Right cardiac atrium (tissue), 5 donors: ENCODE data around the gene TFCP2. TPM values are rescaled to one million over a fixed set of nuclear protein-coding genes. Genes with fewer than 3 reads are reported as not detected.

Experiments used
- ATAC-seq, 2 donors: fragments of 200-7000 bp; cut with Tn5 transposase; one replicate each; pipeline versions ENCODE4 v1.8.0 to v1.9.1; 2020; ENCODE audit warnings: moderate library complexity in 2 of 2, mild to moderate bottlenecking in 1 of 2
- DNase-seq, 3 donors: peaks; one replicate each; pipeline ENCODE4 v3.0.0-alpha.2; 2020
- H3K27ac ChIP-seq: one replicate; pipeline ENCODE4 v1.5.1; 2013; ENCODE audit warnings: mild to moderate bottlenecking, low read length, control low read depth, moderate library complexity
- H3K27me3 ChIP-seq: one replicate; pipeline ENCODE4 v1.6.1; 2013; ENCODE audit not compliant: control insufficient read depth, insufficient read depth
- H3K4me1 ChIP-seq: one replicate; pipeline ENCODE4 v1.6.1; 2013; ENCODE audit warnings: low read length; ENCODE audit not compliant: control insufficient read depth, insufficient read depth
- H3K4me3 ChIP-seq: one replicate; pipeline ENCODE4 v1.5.1; 2013; ENCODE audit warnings: low read length, control low read depth
- H3K9me3 ChIP-seq: one replicate; pipeline ENCODE4 v1.6.1; 2013; ENCODE audit warnings: low read length; ENCODE audit not compliant: control insufficient read depth
- WGBS: extraction: QIAGEN DNeasy Blood & Tissue Kit; methylation state at CpG from one replicate; pipeline ENCODE4 v1.1.7; 2013; 5-methylcytosine and 5-hydroxymethylcytosine counted together
- intact Hi-C, 4 donors: fragments of 100-400 bp; cut with DNase I; formaldehyde crosslinking; loops; one replicate each; pipeline versions ENCODE4 v1.11.0 to v1.14.0; 2022 to 2023
- polyA plus RNA-seq: library from polyadenylated mRNA; stranded (reverse); fragments of 200-250 nt; gene quantifications from one replicate; pipeline ENCODE4 v1.2.3, GENCODE V29; 2013
- total RNA-seq, 4 donors: library from RNA; stranded (reverse); fragmentation: NEBNext Ultra II Directional; extraction: Animal tissue kit (Norgen Biotek cat#: 25700); gene quantifications; one replicate each; pipeline ENCODE4 v1.2.1, GENCODE V29; 2021
- donor health status: healthy with polysubstance abuse.
- donor health status: DM: no; HTN: yes; CAD: no.
- donor health status: DM: no; HTN: no; CAD: no.
- donor health status: DM: no; HTN: yes; CAD: no; lungs with severe emphysema.
- donor health status: DM: yes; HTN: yes; CAD: no.

The TFCP2 gene
- total and polyA plus RNA-seq, 5 donors = 11.8 to 25.1 (median 18.0) TPM

- Histone ChIP-seq H3K9me3 (no peaks in the 10 kb centered on the region), H3K4me3 (no peak overlapping the region), H3K27ac (no peak overlapping the region), H3K27me3 (no peaks in the 10 kb centered on the region), H3K4me1 (no peaks in the 10 kb centered on the region)
- no peak for DNase-seq
- no peak for ATAC-seq
- intact Hi-C loops = no loop called here
These were observed 57.4 kb downstream of the TFCP2 start for GRCh38 chr12:51115533-51115932.

GRCh38 chr12:51108136-51108535, 64.8 kb downstream of the TFCP2 start:
- intact Hi-C loops = no loop called here
- 80% methylated on average over 4 of the region's 4 CpGs for WGBS
- no peaks in the 10 kb centered on the region for H3K4me1 ChIP-seq
- no peak for ATAC-seq
- no peaks in the 10 kb centered on the region for H3K27me3 ChIP-seq
- DNase-seq = no peak
- H3K9me3 ChIP-seq = no peaks in the 10 kb centered on the region
- H3K4me3 ChIP-seq = no peak overlapping the region
- H3K27ac ChIP-seq = no peak overlapping the region

GRCh38 chr12:51103977-51104376, 69.0 kb downstream of the TFCP2 start:
- ATAC-seq = no peak
- H3K4me3 ChIP-seq = no peak overlapping the region
- DNase-seq = no peak
- H3K4me1 ChIP-seq = no peaks in the 10 kb centered on the region
- H3K9me3 ChIP-seq = no peaks in the 10 kb centered on the region
- no peak overlapping the region for H3K27ac ChIP-seq
- no peaks in the 10 kb centered on the region for H3K27me3 ChIP-seq
- intact Hi-C loops = no loop called here

- whole genome bisulfite sequencing = 98% methylated on average over 1 of the region's 1 CpG
- H3K27ac ChIP-seq = no peak overlapping the region
- intact Hi-C loops = no loop called here
- no peaks in the 10 kb centered on the region for H3K27me3 ChIP-seq
- no peaks in the 10 kb centered on the region for H3K9me3 ChIP-seq
- DNase-seq (no peak), ATAC-seq (no peak)
- no peaks in the 10 kb centered on the region for H3K4me1 ChIP-seq
- H3K4me3 ChIP-seq = no peak overlapping the region
These were observed 74.3 kb downstream of the TFCP2 start for GRCh38 chr12:51098611-51099010.

GRCh38 chr12:51090705-51091229, 82.2 kb downstream of the TFCP2 start:
- H3K27ac ChIP-seq = no peak overlapping the region
- no peak overlapping the region for H3K4me3 ChIP-seq
- DNase-seq (no peak), ATAC-seq (no peak)
- H3K4me1 ChIP-seq = no peaks in the 10 kb centered on the region
- H3K27me3 ChIP-seq = no peaks in the 10 kb centered on the region
- no peaks in the 10 kb centered on the region for H3K9me3 ChIP-seq
- intact Hi-C loops = no loop called here
- 96% methylated on average over 10 of the region's 10 CpGs for WGBS

GRCh38 chr12:51087818-51088217, 85.1 kb downstream of the TFCP2 start:
- WGBS = 96% methylated on average over 3 of the region's 3 CpGs
- ATAC-seq = no peak
- Histone ChIP-seq H3K27ac (no peak overlapping the region), H3K27me3 (no peaks in the 10 kb centered on the region), H3K4me1 (no peaks in the 10 kb centered on the region), H3K9me3 (no peaks in the 10 kb centered on the region), H3K4me3 (no peak overlapping the region)
- DNase-seq = no peak
- intact Hi-C loops = no loop called here

- Histone ChIP-seq H3K4me3 (no peak overlapping the region), H3K9me3 (no peaks in the 10 kb centered on the region), H3K27me3 (no peaks in the 10 kb centered on the region), H3K27ac (no peak overlapping the region), H3K4me1 (peaks cover 2% of the 10 kb centered on the region)
- DNase-seq = no peak
- 88% methylated on average over 10 of the region's 10 CpGs for whole genome bisulfite sequencing
- no peak for ATAC-seq
- intact Hi-C loops = no loop called here
These were observed 86.0 kb downstream of the TFCP2 start for GRCh38 chr12:51086933-51087332.

- Histone ChIP-seq H3K27me3 (no peaks in the 10 kb centered on the region), H3K9me3 (no peaks in the 10 kb centered on the region), H3K4me3 (no peak overlapping the region), H3K27ac (no peak overlapping the region), H3K4me1 (peaks cover 2% of the 10 kb centered on the region)
- DNase-seq = no peak
- no peak for ATAC-seq
- 82% methylated on average over 3 of the region's 3 CpGs for WGBS
- intact Hi-C loops = no loop called here
These were observed 87.2 kb downstream of the TFCP2 start for GRCh38 chr12:51085757-51086156.

- DNase-seq (peak; percentile 97 to 99 (median 98)), ATAC-seq (peak; percentile 100)
- H3K27me3 ChIP-seq = no peaks in the 10 kb centered on the region
- H3K4me3 ChIP-seq = peak within 1 kb of the TSS; percentile 94
- WGBS = under 1% methylated on average over 74 of the region's 74 CpGs
- peak within 1 kb of the TSS; percentile 91 for H3K27ac ChIP-seq
- no peaks in the 10 kb centered on the region for H3K9me3 ChIP-seq
- intact Hi-C loops = no loop called here
- peaks cover 2% of the 10 kb centered on the region for H3K4me1 ChIP-seq
These were observed 89.7 kb downstream of the TFCP2 start, which contains the start of gene CSRNP2 for GRCh38 chr12:51083126-51083833. CSRNP2 (minus strand) TSS chr12:51083596; CDS start chr12:51076561, 7,035 bp downstream.

GRCh38 chr12:51082561-51083125, 90.3 kb downstream of the TFCP2 start:
- Histone ChIP-seq H3K9me3 (no peaks in the 10 kb centered on the region), H3K27ac (peak overlapping the region; percentile 91), H3K27me3 (no peaks in the 10 kb centered on the region), H3K4me3 (peak overlapping the region; percentile 94), H3K4me1 (peaks cover 2% of the 10 kb centered on the region)
- DNase-seq (no peak), ATAC-seq (peak in 1 of 2 donors; percentile 16)
- intact Hi-C loops = no loop called here
- WGBS = under 1% methylated on average over 18 of the region's 18 CpGs

- intact Hi-C loops = no loop called here
- 69% methylated on average over 1 of the region's 1 CpG for WGBS
- DNase-seq (no peak), ATAC-seq (no peak)
- H3K27me3 ChIP-seq = no peaks in the 10 kb centered on the region
- peaks cover 5% of the 10 kb centered on the region for H3K4me1 ChIP-seq
- no peak overlapping the region for H3K4me3 ChIP-seq
- no peak overlapping the region for H3K27ac ChIP-seq
- H3K9me3 ChIP-seq = no peaks in the 10 kb centered on the region
These were observed 91.5 kb downstream of the TFCP2 start for GRCh38 chr12:51081421-51081820.
